Stimulated activated CD8-positive, alpha-beta memory T cell treated with anti-CD3 and anti-CD28 coated beads, Interleukin-4, amount 100 ng/mL, for 48 hours (primary cell): Measurements from ENCODE around the gene CHST11.
"Not testable (repeated sequence)": the region's sequence is repeated elsewhere in the genome, so short reads cannot be mapped to it uniquely, and the experiment has no call there.

ENCODE experiments used
- DNase-seq: peaks from one replicate; pipeline ENCODE4 v3.0.0-alpha.2; 2020

CHST11 gene

DNA sequence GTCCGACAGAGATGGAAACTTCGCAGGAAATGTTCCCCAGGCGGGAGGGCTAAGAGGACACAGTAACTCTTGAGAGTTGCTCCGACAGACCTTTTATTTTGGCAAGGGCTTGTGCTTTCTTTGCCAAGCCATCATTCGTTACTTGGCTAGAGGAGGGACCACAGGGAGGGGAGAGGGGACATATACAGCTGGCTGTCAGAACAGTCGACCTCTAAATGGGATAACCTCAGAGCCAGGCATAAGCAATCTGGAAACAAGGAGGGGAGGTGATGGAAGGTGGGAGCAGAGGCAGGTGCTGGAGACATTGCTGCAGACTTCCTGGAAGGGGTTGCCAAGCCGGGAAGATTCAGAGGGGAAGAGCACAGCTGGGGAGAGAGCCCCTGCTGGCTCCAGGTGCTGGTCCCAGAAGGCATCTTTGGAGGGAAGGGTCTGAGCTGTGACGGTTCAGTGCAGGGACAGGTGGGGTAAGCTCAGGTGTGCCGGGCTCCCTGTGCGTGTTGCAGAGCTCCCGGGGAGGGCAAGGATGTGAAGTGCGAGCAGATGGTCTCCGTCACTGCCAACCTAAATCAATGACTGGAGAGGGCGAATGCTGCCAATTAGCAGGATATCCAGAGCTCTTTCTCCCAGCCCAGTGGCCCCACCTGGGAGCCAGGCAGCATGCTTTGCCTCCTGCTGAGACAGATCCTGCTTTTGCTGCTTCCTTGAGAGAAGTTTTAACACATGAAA lies 50.1 kb downstream of the CHST11 start:
- DNase-seq = no peak

GRCh38 chr12:104507672-104508071 lies 50.9 kb downstream of the CHST11 start:
- no peak for DNase-seq

- no peak for DNase-seq
These were observed 52.2 kb downstream of the CHST11 start for GRCh38 chr12:104508752-104509446.

DNA sequence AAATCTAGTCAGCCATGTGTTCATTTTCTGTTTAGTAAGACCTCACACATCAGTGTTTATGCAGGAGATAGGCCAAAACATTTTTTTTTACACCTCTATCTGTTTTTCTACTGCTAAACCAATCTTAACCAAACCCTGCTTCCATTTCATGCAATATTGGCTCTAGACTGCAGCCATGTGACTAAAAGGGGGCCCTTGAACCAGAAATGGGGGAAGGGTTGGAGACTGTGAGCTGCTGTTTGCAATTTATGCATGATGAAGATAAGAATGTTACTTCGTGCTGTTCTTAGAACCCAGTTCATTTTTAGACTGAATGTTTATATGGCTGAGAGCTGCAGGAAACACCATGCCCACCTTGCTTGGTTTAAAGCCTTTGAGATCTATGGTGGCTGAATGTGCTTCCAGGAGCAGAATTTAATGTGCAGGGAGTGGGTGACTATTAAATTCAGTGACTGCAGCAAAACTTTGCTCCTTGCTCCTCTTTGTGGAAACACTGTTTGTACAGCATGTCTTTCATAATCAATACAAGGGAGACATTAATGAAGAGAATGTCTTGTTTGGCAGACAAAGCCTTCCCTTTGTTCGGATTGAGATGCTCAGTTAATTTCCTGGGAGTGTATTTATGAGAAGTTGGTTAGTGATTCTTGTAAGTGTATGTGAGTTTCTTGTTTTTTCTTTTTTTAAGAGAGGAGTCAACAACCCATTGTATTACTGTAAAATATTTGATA lies 53.6 kb downstream of the CHST11 start:
- no peak for DNase-seq

DNA sequence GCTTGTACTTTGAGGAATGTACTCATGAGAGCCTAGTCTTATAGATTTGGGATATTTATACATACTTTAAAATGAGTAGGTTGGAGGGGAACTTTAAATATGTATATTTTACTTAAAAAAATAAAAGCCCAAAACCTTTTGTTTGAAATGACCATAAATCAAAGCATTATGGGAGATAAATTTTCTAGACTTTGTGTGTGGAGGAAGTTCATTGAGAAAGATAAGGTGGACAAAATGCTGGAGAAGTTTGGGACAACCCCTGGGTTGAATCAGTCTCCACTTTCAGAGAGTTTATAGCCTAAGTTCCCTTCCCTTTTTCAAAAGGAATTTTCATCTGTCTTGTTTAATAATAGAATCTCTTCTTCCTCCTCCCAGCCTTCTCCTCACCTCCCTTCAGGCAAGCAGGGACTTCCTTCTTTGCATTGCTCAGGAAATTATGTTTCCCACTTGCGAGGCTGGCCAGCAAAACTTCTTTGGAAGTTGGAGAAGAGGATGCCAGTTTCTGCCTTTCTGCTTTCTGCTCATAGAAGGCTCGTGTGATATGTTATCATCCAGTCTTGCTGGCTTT lies 54.2 kb downstream of the CHST11 start:
- no peak for DNase-seq

DNA sequence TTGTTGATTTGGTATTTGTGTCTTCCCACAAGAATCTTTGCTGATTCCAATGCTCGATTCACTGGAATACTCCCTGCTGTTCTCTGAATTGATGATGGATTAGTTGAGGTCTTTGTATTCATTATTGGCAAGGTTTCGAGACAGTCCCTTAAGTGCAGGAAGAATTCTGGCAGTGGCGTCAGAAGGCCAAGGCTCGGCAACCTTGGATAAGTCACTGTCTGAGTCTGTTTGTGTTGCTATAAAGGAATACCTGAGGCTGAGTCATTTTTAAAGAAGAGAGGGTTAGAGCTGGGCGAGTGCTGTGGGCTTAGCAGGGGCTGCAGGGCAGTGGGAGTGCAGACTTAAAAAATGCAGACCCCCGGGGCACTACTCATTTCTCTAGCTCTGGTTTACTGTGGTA lies 56.9 kb downstream of the CHST11 start:
- DNase-seq = no peak

DNA sequence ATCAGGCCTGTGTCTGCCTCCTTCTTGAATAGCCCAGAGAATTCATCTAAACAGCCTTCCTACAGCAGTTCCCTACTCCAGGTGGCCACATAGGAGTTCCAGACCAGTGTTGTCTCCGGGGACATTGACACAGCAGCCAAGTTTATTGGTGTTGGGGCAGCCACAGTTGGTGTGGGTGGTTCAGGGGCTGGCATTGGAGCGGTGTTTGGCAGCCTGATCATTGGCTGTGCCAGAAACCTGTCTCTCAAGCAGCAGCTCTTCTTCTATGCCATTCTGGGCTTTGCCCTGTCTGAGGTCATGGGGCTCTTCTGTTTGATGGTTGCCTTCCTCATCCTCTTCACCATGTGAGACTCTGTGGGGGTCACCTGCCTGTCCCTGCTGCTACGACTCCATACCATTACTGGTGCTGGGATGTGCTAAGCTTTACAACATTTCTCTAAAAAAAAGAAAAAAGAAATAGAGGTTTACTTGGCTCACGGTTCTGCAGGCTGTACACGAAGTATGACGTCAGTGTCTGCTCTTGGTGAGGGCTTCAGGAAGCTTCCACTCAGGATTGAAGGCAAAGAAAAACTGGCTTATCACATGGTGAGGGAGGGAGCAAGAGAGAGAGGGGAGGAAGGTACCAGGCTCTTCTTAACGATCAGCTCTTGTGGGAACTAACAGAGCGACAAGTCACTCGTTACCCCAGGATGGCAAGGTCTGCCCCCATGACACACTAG lies 57.5 kb downstream of the CHST11 start:
- no peak for DNase-seq

GRCh38 chr12:104515899-104516298 lies 59.2 kb downstream of the CHST11 start:
- no peak for DNase-seq

- DNase-seq = no peak
These were observed 60.1 kb downstream of the CHST11 start for GRCh38 chr12:104516821-104517220.

DNA sequence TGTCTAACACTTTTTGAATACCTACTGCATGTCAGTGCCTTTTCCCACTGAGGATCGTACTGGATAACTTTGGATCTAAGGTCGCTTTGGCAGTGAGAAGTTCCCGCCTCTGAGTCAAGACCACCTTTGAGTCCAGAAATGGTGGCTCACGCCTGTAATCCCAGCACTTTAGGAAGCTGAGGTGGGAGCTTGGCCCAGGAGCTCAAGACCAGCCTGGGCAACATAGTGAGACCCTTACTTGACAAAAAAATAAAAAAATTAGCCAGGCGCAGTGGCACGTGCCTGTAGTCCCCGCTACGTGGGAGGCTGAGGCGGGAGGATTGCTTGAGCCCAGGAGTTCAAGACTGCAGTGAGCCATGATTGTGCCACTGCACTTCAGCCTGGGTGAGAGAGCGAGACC lies 61.1 kb downstream of the CHST11 start:
- no peak for DNase-seq

DNA sequence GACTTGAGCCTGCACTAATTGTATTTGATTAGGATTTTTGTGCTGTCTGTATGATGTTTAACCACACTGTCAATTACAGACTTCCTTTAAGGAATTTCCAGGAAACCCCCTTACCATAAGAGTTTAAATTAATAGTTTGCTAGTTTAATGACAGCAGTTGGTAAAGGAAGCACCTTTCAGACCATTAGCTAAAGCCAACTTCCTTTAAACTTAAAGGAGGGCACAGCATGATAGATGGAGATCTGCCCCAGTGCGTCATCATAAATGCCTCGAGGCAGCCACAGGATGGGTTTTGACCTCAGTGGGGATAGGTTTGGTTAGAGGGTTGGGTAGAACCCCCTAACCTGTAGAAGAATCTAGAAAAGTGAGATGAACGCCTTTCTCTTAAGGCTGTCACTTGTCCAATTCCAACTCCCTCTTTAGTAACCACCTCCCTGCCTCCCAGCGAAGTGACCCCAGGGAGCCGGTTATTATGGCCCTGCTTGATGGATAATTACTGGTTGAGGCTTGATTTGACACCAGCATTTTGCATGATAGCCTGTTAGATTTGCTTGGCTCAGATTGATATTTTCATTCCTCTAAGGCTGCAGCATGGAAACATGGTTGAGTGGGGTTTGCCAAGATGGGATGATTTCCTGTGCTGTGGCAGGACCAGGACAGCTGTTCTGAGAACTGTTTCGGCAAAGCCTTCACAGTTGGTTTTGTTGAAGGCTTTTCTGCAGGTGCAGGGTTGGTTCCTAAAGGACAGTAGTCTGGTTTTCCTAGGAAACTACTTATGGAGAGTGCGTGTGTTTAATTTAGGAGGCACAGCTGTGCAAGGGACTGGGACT lies 62.7 kb downstream of the CHST11 start:
- DNase-seq = peak; percentile 57

GRCh38 chr12:104520242-104520900 lies 63.6 kb downstream of the CHST11 start:
- DNase-seq = no peak

DNA sequence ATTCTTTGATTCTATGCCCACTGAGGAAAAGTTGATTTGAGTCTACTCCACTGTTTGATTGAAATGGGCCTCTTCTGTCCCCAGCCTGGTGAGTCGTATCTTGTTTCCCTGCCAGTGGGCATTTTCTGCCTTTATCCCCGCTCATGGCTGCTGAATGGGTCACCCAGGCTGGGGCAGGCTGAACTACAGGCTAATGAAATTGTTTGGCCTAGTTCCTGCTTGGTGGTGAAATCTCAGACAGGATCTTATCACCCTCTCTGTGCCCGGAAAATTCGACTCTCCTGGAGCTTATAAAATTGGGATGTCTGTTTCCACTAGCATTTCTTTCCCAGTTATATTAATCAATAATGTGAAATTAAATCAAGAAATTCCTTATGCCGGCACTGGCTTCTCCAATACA lies 65.0 kb downstream of the CHST11 start:
- DNase-seq = no peak

- no peak for DNase-seq
These were observed 66.4 kb downstream of the CHST11 start for GRCh38 chr12:104522985-104523722.

DNA sequence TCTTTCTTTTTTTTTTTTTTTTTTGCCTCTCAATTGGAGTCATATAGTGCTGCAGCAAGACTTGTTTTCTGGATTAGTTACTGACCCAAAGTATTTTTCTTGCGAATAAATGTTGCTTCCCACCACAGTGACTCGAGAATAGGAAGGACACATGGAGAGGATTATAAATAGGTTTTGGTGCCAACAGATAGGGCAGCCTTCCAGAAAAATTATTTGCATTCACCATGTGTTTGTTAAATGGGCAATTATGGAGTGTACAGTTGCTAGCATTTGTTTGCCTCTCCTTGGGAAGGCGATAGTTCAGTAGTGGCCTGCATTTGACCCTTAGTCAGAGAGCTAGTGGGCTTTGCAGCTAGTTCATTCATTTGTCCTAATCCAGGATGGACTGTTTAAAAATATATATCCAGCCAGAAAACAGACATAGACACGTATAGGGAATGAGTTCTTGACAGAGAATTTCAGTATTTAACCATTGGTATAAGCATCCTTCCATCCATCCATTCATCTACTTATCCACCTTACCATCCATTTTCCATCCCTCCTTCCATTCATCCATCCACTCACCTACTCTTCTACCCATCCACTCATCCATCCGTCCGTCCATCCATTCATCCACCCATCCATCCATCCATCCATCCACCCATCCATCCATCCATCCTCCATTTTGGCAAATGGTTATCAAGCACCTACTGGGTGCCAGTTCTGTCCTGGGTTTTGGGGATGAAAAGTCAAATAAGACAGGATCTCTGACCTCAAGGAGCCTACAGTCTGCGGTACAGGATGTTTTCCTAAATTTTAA lies 67.5 kb downstream of the CHST11 start:
- DNase-seq = no peak

DNA sequence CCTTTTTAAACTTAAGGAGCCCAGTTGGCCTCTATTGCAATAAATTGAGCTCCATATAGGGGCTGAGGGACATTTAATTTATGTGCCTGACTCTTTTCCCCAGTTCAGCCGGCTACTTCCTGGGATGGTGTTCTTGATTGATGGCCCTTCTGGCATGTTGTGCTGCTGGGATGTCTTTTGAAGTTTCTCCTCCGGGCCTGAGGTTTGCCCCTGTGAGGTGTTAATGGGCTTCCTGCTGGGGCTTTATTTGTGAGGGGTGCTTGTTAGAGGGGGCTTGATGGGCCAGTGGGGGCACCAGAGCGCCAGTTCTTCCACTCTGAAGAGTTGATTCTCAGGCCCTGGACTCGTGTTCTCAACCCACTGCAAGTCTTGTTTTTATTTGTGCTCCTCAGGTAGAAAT lies 69.6 kb downstream of the CHST11 start:
- DNase-seq = no peak

GRCh38 chr12:104526751-104527150 lies 70.0 kb downstream of the CHST11 start:
- no peak for DNase-seq

DNA sequence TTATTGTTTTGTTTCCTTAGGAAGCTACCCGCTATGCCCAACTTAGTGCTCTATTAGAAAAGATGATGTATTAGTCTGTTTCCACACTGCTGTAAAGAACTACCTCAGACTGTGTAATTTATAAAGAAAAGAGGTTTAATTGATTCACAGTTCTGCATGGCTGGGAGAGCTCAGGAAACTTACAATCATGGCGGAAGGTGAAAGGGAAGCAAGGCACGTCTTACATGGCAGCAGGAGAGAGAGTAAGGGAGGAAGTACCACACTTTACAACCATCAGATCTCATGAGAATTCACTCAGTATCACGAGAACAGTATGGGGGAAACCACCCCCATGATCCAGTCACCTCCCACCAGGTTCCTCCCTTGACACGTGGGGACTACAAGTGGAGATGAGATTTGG lies 70.9 kb downstream of the CHST11 start:
- not testable (repeated sequence) for DNase-seq

DNA sequence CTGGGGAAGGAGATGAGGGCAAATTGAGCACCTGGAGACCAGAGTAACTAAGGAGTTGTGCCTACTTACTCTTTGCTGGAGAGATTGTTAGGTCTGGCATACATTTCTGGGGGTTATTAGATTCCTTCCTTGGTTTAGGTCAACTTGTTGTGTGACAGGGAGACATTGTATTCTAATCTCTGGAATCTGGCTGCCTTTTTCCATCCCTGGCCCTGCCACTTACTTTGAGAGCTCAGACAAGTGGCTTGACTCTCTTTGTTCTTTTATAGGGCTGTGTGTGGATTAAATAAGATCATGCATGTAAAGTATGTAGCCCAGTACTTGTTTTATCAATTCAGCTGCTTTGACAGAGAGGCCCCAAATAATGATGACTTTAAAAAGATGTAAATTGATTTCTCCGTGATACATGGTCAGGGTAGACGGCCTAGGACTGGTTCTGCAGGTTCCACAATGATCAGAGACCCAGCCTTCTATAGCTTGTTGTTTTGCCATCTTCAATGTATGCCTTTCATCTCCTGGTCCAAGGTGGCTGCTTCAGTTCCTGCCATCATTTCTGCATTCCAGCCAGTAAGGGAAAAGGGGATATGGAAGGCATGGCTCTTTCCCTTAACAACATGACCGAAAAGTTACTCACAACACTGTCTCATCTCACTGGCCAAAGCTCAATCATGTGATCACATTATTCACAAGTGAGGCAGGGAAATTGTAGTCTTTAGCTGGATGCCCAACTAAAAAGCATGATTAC lies 72.6 kb downstream of the CHST11 start:
- no peak for DNase-seq
